ENCODE data around the gene ATP6V1B1.

GRCh38 chr2:70962211-70962884, 26.6 kb downstream of the ATP6V1B1 start:
- TF ChIP-seq YY1 (IDR thresholded peaks at IDR 0.05; ENCODE audit: insufficient read depth, insufficient read length): no peak
- no peak for TF ChIP-seq ZNF274 (IDR thresholded peaks at IDR 0.05; ENCODE audit: low read depth, low read length)
